ENCODE results near the gene FCRL6.

FCRL6 gene

GRCh38 chr1:159799446-159799985, 2.6 kb upstream of the FCRL6 start:
- no peak for DNase-seq (ENCODE audit: low read depth)

GRCh38 chr1:159800177-159800930, 1.8 kb upstream of the FCRL6 start:
- DNase-seq (ENCODE audit: low read depth), result no peak

- no peak for DNase-seq (ENCODE audit: low read depth)
These were observed 2.0 kb downstream of the FCRL6 start for GRCh38 chr1:159803956-159804689.

GRCh38 chr1:159804924-159805323, 2.8 kb downstream of the FCRL6 start:
- no peak for DNase-seq (ENCODE audit: low read depth)

GRCh38 chr1:159815926-159816325, 13.8 kb downstream of the FCRL6 start:
- no peak for DNase-seq (ENCODE audit: low read depth)

GRCh38 chr1:159817276-159818041, 15.3 kb downstream of the FCRL6 start:
- DNase-seq (ENCODE audit: low read depth), result no peak

- DNase-seq (ENCODE audit: low read depth), result no peak
These were observed 19.2 kb downstream of the FCRL6 start for GRCh38 chr1:159821171-159821867.

GRCh38 chr1:159823406-159823805, 21.2 kb downstream of the FCRL6 start:
- DNase-seq (ENCODE audit: low read depth), result no peak

GRCh38 chr1:159825564-159825963, 23.4 kb downstream of the FCRL6 start:
- no peak for DNase-seq (ENCODE audit: low read depth)

GRCh38 chr1:159826441-159827101, 24.4 kb downstream of the FCRL6 start, which contains the start of gene SLAMF8:
Gene SLAMF8, plus strand, starts transcription at chr1:159826873. Its CDS starts 26 bp downstream, at chr1:159826899.
- no peak for DNase-seq (ENCODE audit: low read depth)

GRCh38 chr1:159827102-159827490, 24.9 kb downstream of the FCRL6 start:
- no peak for DNase-seq (ENCODE audit: low read depth)

GRCh38 chr1:159827549-159827948, 25.4 kb downstream of the FCRL6 start:
- DNase-seq (ENCODE audit: low read depth), result no peak

GRCh38 chr1:159828176-159828575, 26.0 kb downstream of the FCRL6 start:
- no peak for DNase-seq (ENCODE audit: low read depth)

GRCh38 chr1:159828581-159829272, 26.6 kb downstream of the FCRL6 start:
- no peak for DNase-seq (ENCODE audit: low read depth)

GRCh38 chr1:159829273-159829634, 27.1 kb downstream of the FCRL6 start:
- DNase-seq (ENCODE audit: low read depth), result no peak

- DNase-seq (ENCODE audit: low read depth), result peak; percentile 37
These were observed 27.8 kb downstream of the FCRL6 start for GRCh38 chr1:159829822-159830465.

GRCh38 chr1:159830722-159831121, 28.6 kb downstream of the FCRL6 start:
- DNase-seq (ENCODE audit: low read depth), result no peak

- no peak for DNase-seq (ENCODE audit: low read depth)
These were observed 29.4 kb downstream of the FCRL6 start for GRCh38 chr1:159831412-159832141.

GRCh38 chr1:159832309-159832708, 30.1 kb downstream of the FCRL6 start:
- DNase-seq (ENCODE audit: low read depth), result no peak
